Stimulated activated naive B cell treated with anti-CD40 and anti-IgM and Interleukin-4, amounts not matched to agents 10 μg/mL and 1 μg/mL and 100 μg/mL, for 72 hours (primary cell): ENCODE data around the gene AKAP12.
A peak's percentile ranks its signal among the peaks of the same experiment; 100 is the strongest.

Source experiments
- ATAC-seq, 2 donors: fragments of 150-1000 bp; cut with Tn5 transposase; replicated peaks; 2 replicates each; pipeline ENCODE4 v1.10.0; 2021; ENCODE audit warnings: moderate library complexity in 1 of 2
- DNase-seq: peaks from one replicate; pipeline ENCODE4 v3.0.0; 2021
- H3K27ac Mint-ChIP-seq: one replicate; pipeline ENCODE4 v1.8.0; 2022; ENCODE audit warnings: mild to moderate bottlenecking, mixed read lengths
- H3K27me3 Mint-ChIP-seq, 2 donors: one replicate each; pipeline ENCODE4 v1.8.0; 2022; ENCODE audit warnings: mixed read lengths in 2 of 2
- H3K36me3 Mint-ChIP-seq, 2 donors: one replicate each; pipeline ENCODE4 v1.8.0; 2022; ENCODE audit warnings: mixed read lengths in 2 of 2, mild to moderate bottlenecking in 1 of 2
- H3K4me1 Mint-ChIP-seq, 2 donors: one replicate each; pipeline ENCODE4 v1.8.0; 2022; ENCODE audit warnings: mixed read lengths in 2 of 2, mild to moderate bottlenecking in 1 of 2
- H3K4me3 Mint-ChIP-seq, 2 donors: one replicate each; pipeline ENCODE4 v1.8.0; 2022; ENCODE audit warnings: mild to moderate bottlenecking in 2 of 2, mixed read lengths in 2 of 2, moderate library complexity in 1 of 2
- H3K9me3 Mint-ChIP-seq, 2 donors: one replicate each; pipeline ENCODE4 v1.8.0; 2022; ENCODE audit warnings: mixed read lengths in 2 of 2, mild to moderate bottlenecking in 1 of 2

The AKAP12 gene

DNA sequence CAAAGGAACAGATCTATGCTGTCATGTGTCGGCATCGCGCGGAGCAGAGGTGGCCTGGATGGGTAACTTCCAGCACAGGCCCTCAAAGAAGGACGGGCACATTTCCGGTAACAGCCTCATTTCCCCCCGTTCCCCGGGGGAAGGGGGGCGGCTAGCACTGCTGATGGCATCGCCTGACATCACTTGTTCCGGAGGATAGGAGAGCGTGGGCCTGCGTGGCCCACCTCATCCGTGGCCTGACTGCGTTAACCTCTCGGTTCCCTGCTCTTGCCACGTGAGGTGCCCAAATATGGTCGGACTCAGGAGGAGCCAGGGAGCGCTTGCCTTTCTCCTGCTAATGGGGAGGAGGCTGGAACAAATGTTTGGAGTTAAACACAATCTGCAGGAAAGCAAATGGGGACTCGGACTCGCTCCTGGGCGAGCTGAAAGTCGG is at the start of gene AKAP12:
Gene AKAP12 (plus strand): TSS at position 365 of the 433 bp plus-strand sequence. CDS start 596 bp downstream, outside the sequence.
- Mint-ChIP-seq H3K9me3 (no peaks in the 10 kb centered on the region), H3K27me3 (peaks cover 31 to 54% of the 10 kb centered on the region in 2 donors), H3K4me3 (peak within 1 kb of the TSS; percentile 95 to 96), H3K27ac (peak within 1 kb of the TSS; percentile 96), H3K4me1 (peaks cover 14 to 38% of the 10 kb centered on the region in 2 donors), H3K36me3 (peaks cover 5 to 9% of the 10 kb centered on the region in 2 donors)
- ATAC-seq: peak; percentile 59 to 60
- peak; percentile 18 for DNase-seq

DNA sequence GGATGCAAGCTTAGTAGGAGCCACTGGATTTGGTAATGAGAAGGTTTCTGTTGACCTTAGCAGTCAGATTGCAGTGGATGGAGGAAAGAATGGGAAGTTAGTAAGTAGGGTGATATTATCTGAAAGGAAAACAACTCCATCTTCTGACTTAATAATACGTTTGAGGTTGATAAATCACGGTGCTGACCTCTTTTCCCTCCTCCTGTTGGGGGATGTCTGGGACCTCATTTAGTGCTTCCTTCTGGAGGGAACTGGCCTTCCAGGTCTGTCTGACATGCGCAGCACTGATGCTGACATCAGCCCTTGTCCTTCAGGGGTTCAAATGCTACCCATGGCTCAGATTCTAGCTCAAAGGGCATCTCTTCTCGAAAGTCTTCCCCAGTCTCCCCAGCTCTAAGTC is 48.2 kb upstream of the AKAP12 start:
- H3K27ac Mint-ChIP-seq: no peak overlapping the region
- peaks cover 0 to 1% of the 10 kb centered on the region in 2 donors for H3K9me3 Mint-ChIP-seq
- no peak for DNase-seq
- no peak for ATAC-seq
- no peaks in the 10 kb centered on the region for H3K36me3 Mint-ChIP-seq
- H3K27me3 Mint-ChIP-seq: peaks cover 0 to 4% of the 10 kb centered on the region in 2 donors
- H3K4me3 Mint-ChIP-seq: no peak overlapping the region
- H3K4me1 Mint-ChIP-seq: no peaks in the 10 kb centered on the region

GRCh38 chr6:151196555-151196954 is 43.2 kb upstream of the AKAP12 start:
- Mint-ChIP-seq H3K27me3 (no peaks in the 10 kb centered on the region), H3K36me3 (no peaks in the 10 kb centered on the region), H3K4me3 (no peak overlapping the region), H3K9me3 (peaks cover 0 to 1% of the 10 kb centered on the region in 2 donors), H3K27ac (no peak overlapping the region), H3K4me1 (no peaks in the 10 kb centered on the region)
- no peak for DNase-seq
- no peak for ATAC-seq

GRCh38 chr6:151197556-151197955 is 42.2 kb upstream of the AKAP12 start:
- DNase-seq: no peak
- H3K27ac Mint-ChIP-seq: peak overlapping the region; percentile 11
- no peaks in the 10 kb centered on the region for H3K36me3 Mint-ChIP-seq

DNA sequence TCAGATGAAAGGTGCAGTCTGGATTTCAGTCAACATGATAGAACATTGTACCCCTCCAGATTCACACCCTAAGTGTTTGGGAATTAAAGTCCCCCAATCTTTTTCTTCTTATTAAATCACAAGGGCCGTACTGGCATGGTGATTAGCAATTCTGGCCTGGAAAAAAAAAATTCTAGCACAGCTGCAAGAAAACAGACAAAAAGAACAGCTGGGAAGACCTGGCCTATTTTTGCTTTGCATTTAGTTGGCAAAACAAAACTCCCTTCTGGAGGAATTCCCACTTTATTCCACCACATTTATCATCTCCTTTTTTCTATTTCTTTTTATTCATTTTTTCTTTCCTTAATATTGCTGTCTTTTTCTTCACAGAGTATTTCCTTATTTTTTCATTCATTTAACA is 39.8 kb upstream of the AKAP12 start:
- ATAC-seq (no peak), DNase-seq (no peak)
- Mint-ChIP-seq H3K27ac (no peak overlapping the region), H3K9me3 (peaks cover 0 to 1% of the 10 kb centered on the region in 2 donors), H3K4me3 (no peak overlapping the region), H3K27me3 (no peaks in the 10 kb centered on the region), H3K4me1 (no peaks in the 10 kb centered on the region), H3K36me3 (no peaks in the 10 kb centered on the region)

More at GRCh38 chr6:151197556-151197955, 42.2 kb upstream of the AKAP12 start:
- Mint-ChIP-seq H3K9me3 (peaks cover 0 to 1% of the 10 kb centered on the region in 2 donors), H3K4me3 (no peak overlapping the region), H3K4me1 (no peaks in the 10 kb centered on the region), H3K27me3 (no peaks in the 10 kb centered on the region)
- no peak for ATAC-seq

GRCh38 chr6:151205721-151206600 is 33.8 kb upstream of the AKAP12 start:
- no peak for DNase-seq

GRCh38 chr6:151207674-151208073 is 32.1 kb upstream of the AKAP12 start:
- Mint-ChIP-seq H3K36me3 (no peaks in the 10 kb centered on the region), H3K4me3 (no peak overlapping the region), H3K4me1 (no peaks in the 10 kb centered on the region), H3K27ac (no peak overlapping the region), H3K9me3 (peaks cover 4 to 6% of the 10 kb centered on the region in 2 donors), H3K27me3 (peaks cover 14% of the 10 kb centered on the region in 2 donors)
- no peak for ATAC-seq
- no peak for DNase-seq

More at GRCh38 chr6:151205721-151206600, 33.8 kb upstream of the AKAP12 start:
- H3K4me1 Mint-ChIP-seq: no peaks in the 10 kb centered on the region
- H3K27ac Mint-ChIP-seq: no peak overlapping the region
- H3K4me3 Mint-ChIP-seq: no peak overlapping the region
- peaks cover 14% of the 10 kb centered on the region in 2 donors for H3K27me3 Mint-ChIP-seq
- ATAC-seq: no peak
- H3K36me3 Mint-ChIP-seq: no peaks in the 10 kb centered on the region
- peaks cover 0 to 3% of the 10 kb centered on the region in 2 donors for H3K9me3 Mint-ChIP-seq

GRCh38 chr6:151209071-151209831 is 30.5 kb upstream of the AKAP12 start:
- Mint-ChIP-seq H3K4me3 (no peak overlapping the region), H3K4me1 (no peaks in the 10 kb centered on the region), H3K27me3 (peaks cover 14% of the 10 kb centered on the region in 2 donors), H3K9me3 (peaks cover 4 to 8% of the 10 kb centered on the region in 2 donors), H3K36me3 (no peaks in the 10 kb centered on the region), H3K27ac (no peak overlapping the region)
- no peak for ATAC-seq
- no peak for DNase-seq

DNA sequence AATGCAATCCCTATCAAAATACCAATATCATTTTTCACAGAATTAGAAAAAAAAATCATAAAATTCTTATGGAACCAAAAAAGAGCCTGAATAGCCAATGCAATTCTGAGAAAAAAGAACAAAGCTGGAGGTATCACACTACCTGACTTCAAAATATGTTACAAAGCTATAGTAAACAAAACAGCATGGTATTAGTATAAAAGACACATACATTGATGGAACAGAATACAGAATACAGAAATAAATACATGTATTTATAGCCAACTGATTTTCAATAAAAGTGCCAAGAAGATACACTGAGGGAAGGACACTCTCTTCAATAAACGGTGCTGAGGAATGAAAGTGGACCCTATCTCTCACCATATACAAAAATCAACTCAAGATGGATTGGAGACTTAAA is 28.7 kb upstream of the AKAP12 start:
- peaks cover 4 to 8% of the 10 kb centered on the region in 2 donors for H3K9me3 Mint-ChIP-seq
- ATAC-seq (no peak), DNase-seq (no peak)
- no peaks in the 10 kb centered on the region for H3K36me3 Mint-ChIP-seq
- peaks cover 14% of the 10 kb centered on the region in 2 donors for H3K27me3 Mint-ChIP-seq
- H3K4me3 Mint-ChIP-seq: no peak overlapping the region
- no peaks in the 10 kb centered on the region for H3K4me1 Mint-ChIP-seq
- no peak overlapping the region for H3K27ac Mint-ChIP-seq

GRCh38 chr6:151213352-151213751 is 26.4 kb upstream of the AKAP12 start:
- Mint-ChIP-seq H3K36me3 (no peaks in the 10 kb centered on the region), H3K4me1 (no peaks in the 10 kb centered on the region), H3K27me3 (peaks cover 11 to 17% of the 10 kb centered on the region in 2 donors), H3K4me3 (no peak overlapping the region), H3K9me3 (peaks cover 4 to 5% of the 10 kb centered on the region in 2 donors), H3K27ac (no peak overlapping the region)
- ATAC-seq: no peak
- no peak for DNase-seq

GRCh38 chr6:151215999-151216398 is 23.8 kb upstream of the AKAP12 start:
- ATAC-seq (no peak), DNase-seq (no peak)
- Mint-ChIP-seq H3K27ac (no peak overlapping the region), H3K4me3 (no peak overlapping the region), H3K36me3 (no peaks in the 10 kb centered on the region), H3K9me3 (peaks cover 4 to 5% of the 10 kb centered on the region in 2 donors), H3K4me1 (no peaks in the 10 kb centered on the region), H3K27me3 (peaks cover 0 to 6% of the 10 kb centered on the region in 2 donors)

GRCh38 chr6:151216804-151217203 is 23.0 kb upstream of the AKAP12 start:
- DNase-seq (no peak), ATAC-seq (no peak)
- H3K27ac Mint-ChIP-seq: no peak overlapping the region
- H3K9me3 Mint-ChIP-seq: peaks cover 0 to 3% of the 10 kb centered on the region in 2 donors
- H3K27me3 Mint-ChIP-seq: peaks cover 0 to 6% of the 10 kb centered on the region in 2 donors
- no peaks in the 10 kb centered on the region for H3K4me1 Mint-ChIP-seq
- H3K4me3 Mint-ChIP-seq: no peak overlapping the region
- H3K36me3 Mint-ChIP-seq: no peaks in the 10 kb centered on the region

DNA sequence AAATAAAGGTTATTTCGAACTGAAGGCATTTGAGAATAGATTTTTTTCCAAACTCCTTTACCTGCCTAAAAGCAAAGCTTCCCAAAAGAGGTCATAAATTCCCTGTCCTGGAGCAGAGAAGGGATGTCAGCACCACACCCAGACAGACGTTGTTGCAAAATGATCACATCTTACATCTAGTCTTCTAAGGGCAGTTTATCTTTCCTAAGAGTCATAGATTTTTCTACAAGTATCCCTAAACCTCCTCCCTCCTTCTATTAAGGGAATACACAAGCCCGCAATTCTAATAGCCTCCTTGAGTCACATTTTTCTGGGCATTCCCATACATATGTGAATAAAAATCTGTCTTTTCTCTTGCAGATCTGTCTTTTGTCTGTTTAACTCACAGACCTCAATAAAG is 20.6 kb upstream of the AKAP12 start:
- DNase-seq: no peak
- Mint-ChIP-seq H3K4me1 (no peaks in the 10 kb centered on the region), H3K36me3 (no peaks in the 10 kb centered on the region), H3K9me3 (no peaks in the 10 kb centered on the region), H3K27me3 (peaks cover 0 to 6% of the 10 kb centered on the region in 2 donors), H3K27ac (no peak overlapping the region), H3K4me3 (no peak overlapping the region)
- no peak for ATAC-seq

GRCh38 chr6:151224076-151224475 is 15.7 kb upstream of the AKAP12 start:
- ATAC-seq (no peak), DNase-seq (no peak)
- no peak overlapping the region for H3K4me3 Mint-ChIP-seq
- H3K36me3 Mint-ChIP-seq: no peaks in the 10 kb centered on the region
- H3K9me3 Mint-ChIP-seq: peaks cover 0 to 1% of the 10 kb centered on the region in 2 donors
- no peaks in the 10 kb centered on the region for H3K27me3 Mint-ChIP-seq
- H3K4me1 Mint-ChIP-seq: peaks cover 7 to 18% of the 10 kb centered on the region in 2 donors
- no peak overlapping the region for H3K27ac Mint-ChIP-seq
